ENCODE results near the gene TAP1.
"Not testable (repeated sequence)": the region's sequence is repeated elsewhere in the genome, so short reads cannot be mapped to it uniquely, and the experiment has no call there.

The TAP1 gene

GRCh38 chr6:32816746-32817204 lies 36.7 kb downstream of the TAP1 start, which contains the start of gene HLA-DOB:
HLA-DOB (minus strand) TSS chr6:32817002; CDS start chr6:32816951, 51 bp downstream.
- TF ChIP-seq CTCF (conservative IDR thresholded peaks at IDR 0.05; ENCODE audit: low read depth, low read length), result no peak
- no peak for DNase-seq (ENCODE audit: low read depth)
- H3K4me3 ChIP-seq (ENCODE audit: low read length), result no peak within 1 kb of the TSS

- no peak for TF ChIP-seq CTCF (conservative IDR thresholded peaks at IDR 0.05; ENCODE audit: low read depth, low read length)
- no peak for DNase-seq (ENCODE audit: low read depth)
- no peak overlapping the region for H3K4me3 ChIP-seq (ENCODE audit: low read length)
Observed at GRCh38 chr6:32815996-32816395, 37.5 kb downstream of the TAP1 start.

GRCh38 chr6:32815115-32815514 lies 38.4 kb downstream of the TAP1 start:
- no peak for TF ChIP-seq CTCF (conservative IDR thresholded peaks at IDR 0.05; ENCODE audit: low read depth, low read length)
- DNase-seq (ENCODE audit: low read depth), result no peak
- no peak overlapping the region for H3K4me3 ChIP-seq (ENCODE audit: low read length)

- TF ChIP-seq CTCF (conservative IDR thresholded peaks at IDR 0.05; ENCODE audit: low read depth, low read length), result no peak
- no peak for DNase-seq (ENCODE audit: low read depth)
Observed at GRCh38 chr6:32814145-32814544, 39.4 kb downstream of the TAP1 start.

GRCh38 chr6:32809171-32809570 lies 44.3 kb downstream of the TAP1 start:
- H3K4me3 ChIP-seq (ENCODE audit: low read length), result no peak overlapping the region
- TF ChIP-seq CTCF (conservative IDR thresholded peaks at IDR 0.05; ENCODE audit: low read depth, low read length), result no peak
- no peak for DNase-seq (ENCODE audit: low read depth)

More at GRCh38 chr6:32814145-32814544, 39.4 kb downstream of the TAP1 start:
- no peak overlapping the region for H3K4me3 ChIP-seq (ENCODE audit: low read length)

- no peak for DNase-seq (ENCODE audit: low read depth)
- TF ChIP-seq CTCF (conservative IDR thresholded peaks at IDR 0.05; ENCODE audit: low read depth, low read length), result no peak
- no peak overlapping the region for H3K4me3 ChIP-seq (ENCODE audit: low read length)
Observed at GRCh38 chr6:32807020-32807580, 46.4 kb downstream of the TAP1 start.

- DNase-seq (ENCODE audit: low read depth); H3K4me3 ChIP-seq (ENCODE audit: low read length): not testable (repeated sequence)
Observed at GRCh38 chr6:32805404-32805803, 48.1 kb downstream of the TAP1 start.

Measured in retinal pigment epithelial cell (primary cell).